Fibroblast of lung (primary cell): Measurements from ENCODE around the gene RBMS2. TPM values are rescaled to one million over a fixed set of nuclear protein-coding genes. Genes with fewer than 3 reads are reported as not detected.

Source experiments
- DNase-seq, 2 donors: peaks; one replicate each; pipeline versions ENCODE4 v3.0.0 to v3.0.0-alpha.2; 2010; ENCODE audit warnings: low read depth in 2 of 2
- H2AFZ ChIP-seq: 2 replicates; pipeline ENCODE4 v1.5.1; 2012; ENCODE audit warnings: low read length, control low read depth, inconsistent platforms
- H3K27ac ChIP-seq: 2 replicates; pipeline ENCODE4 v1.5.1; 2011; ENCODE audit warnings: low read length, control low read depth; ENCODE audit not compliant: insufficient read depth
- H3K27me3 ChIP-seq: 2 replicates; pipeline ENCODE4 v1.5.1; 2011; ENCODE audit warnings: mild to moderate bottlenecking, low read length; ENCODE audit not compliant: control insufficient read depth, insufficient read depth
- H3K36me3 ChIP-seq: 2 replicates; pipeline ENCODE4 v1.5.1; 2011; ENCODE audit warnings: low read length; ENCODE audit not compliant: control insufficient read depth, insufficient read depth
- H3K4me1 ChIP-seq: 2 replicates; pipeline ENCODE4 v1.5.1; 2011; ENCODE audit warnings: low read length; ENCODE audit not compliant: control insufficient read depth, insufficient read depth; ENCODE audit errors: extremely low read depth
- H3K4me2 ChIP-seq: 2 replicates; pipeline ENCODE4 v1.5.1; 2011; ENCODE audit warnings: low read length, control low read depth; ENCODE audit not compliant: insufficient read depth; ENCODE audit errors: extremely low read depth
- H3K4me3 ChIP-seq, 4 experiments: fragments of 200-600 bp in 1 of 4; sonication (generic) in 1 of 4; replicated peaks in 1 of 4; 2 replicates each; pipeline ENCODE4 v1.5.1; 2011 to 2016; ENCODE audit warnings: low read length in 4 of 4, low read depth in 3 of 4, mild to moderate bottlenecking in 3 of 4, control low read depth in 2 of 4, inconsistent platforms in 1 of 4, mixed read lengths in 1 of 4; ENCODE audit not compliant: insufficient read depth in 1 of 4; ENCODE audit errors: control extremely low read depth in 1 of 4
- H3K79me2 ChIP-seq: 2 replicates; pipeline ENCODE4 v1.5.1; 2012; ENCODE audit warnings: mild to moderate bottlenecking, low read length, inconsistent platforms; ENCODE audit not compliant: control insufficient read depth, insufficient read depth
- H3K9ac ChIP-seq: 2 replicates; pipeline ENCODE4 v1.5.1; 2011; ENCODE audit warnings: mild to moderate bottlenecking, low read length, control low read depth; ENCODE audit not compliant: insufficient read depth
- H3K9me3 ChIP-seq: 2 replicates; pipeline ENCODE4 v1.5.1; 2012; ENCODE audit warnings: low read depth, low read length; ENCODE audit not compliant: control insufficient read depth, insufficient read depth
- H4K20me1 ChIP-seq: 2 replicates; pipeline ENCODE4 v1.5.1; 2011; ENCODE audit warnings: low read length; ENCODE audit not compliant: control insufficient read depth, insufficient read depth; ENCODE audit errors: extremely low read depth
- EZH2 ChIP-seq: IDR thresholded peaks from 2 replicates; pipeline ENCODE4 v1.5.1; 2012; ENCODE audit warnings: low read length, control low read depth, mild to moderate bottlenecking; ENCODE audit errors: missing control alignments
- polyA plus RNA-seq, 2 donors: library from polyadenylated mRNA; depleted of rRNA in 1 of 2; stranded (reverse) in 1 of 2; unstranded in 1 of 2; fragments of >200 nt; gene quantifications; 2 replicates each; pipeline ENCODE4 v1.2.1, GENCODE V29; 2011 to 2012; ENCODE audit warnings: missing spikeins in 1 of 2
- total RNA-seq: library from RNA; depleted of rRNA; stranded (reverse); fragments of >200 nt; gene quantifications from 2 replicates; pipeline ENCODE4 v1.2.1, GENCODE V29; 2014
- TF ChIP-seq, protein P1 (sequence below), 2 donors: IDR thresholded peaks in 1 of 2; conservative IDR thresholded peaks in 1 of 2; 1 replicate in 1 of 2; 2 replicates in 1 of 2; pipeline ENCODE4 v1.5.1; 2011 to 2012; ENCODE audit warnings: low read length in 2 of 2, control low read depth in 1 of 2, inconsistent platforms in 1 of 2, low read depth in 1 of 2, mild to moderate bottlenecking in 1 of 2

The RBMS2 gene
- total and polyA plus RNA-seq, 2 donors (not counting 1 experiment from before 2014, with no cell fraction given) = 23.1 to 66.9 TPM

DNA sequence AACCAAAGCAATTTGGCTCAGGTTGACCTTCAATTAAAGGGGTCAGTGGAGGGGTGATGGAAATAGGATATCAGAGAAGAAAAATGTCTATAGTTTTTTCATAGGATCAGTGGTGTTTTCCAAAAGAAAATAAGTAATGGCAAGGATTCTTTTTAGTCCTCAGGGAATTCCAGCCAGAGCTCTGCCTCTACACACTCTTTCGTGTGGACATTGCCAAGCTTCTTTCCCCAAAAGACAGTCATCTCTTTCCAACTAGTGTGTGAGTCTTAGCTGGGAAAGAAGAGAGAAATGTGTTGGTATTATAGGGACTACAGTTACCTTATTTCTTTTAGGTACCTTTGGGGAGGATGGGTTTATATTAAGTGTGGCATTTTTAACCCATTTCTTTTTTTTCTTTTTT is 46.5 kb downstream of the RBMS2 start:
- Histone ChIP-seq H3K79me2 (no peaks in the 10 kb centered on the region), H3K4me1 (peaks cover 5% of the 10 kb centered on the region), H3K36me3 (peaks cover 9% of the 10 kb centered on the region), H3K4me3 (no peak overlapping the region), H3K27ac (no peak overlapping the region), H2AFZ (no peak overlapping the region), H3K4me2 (no peak overlapping the region), H3K9me3 (no peaks in the 10 kb centered on the region), H3K27me3 (no peaks in the 10 kb centered on the region), H4K20me1 (no peaks in the 10 kb centered on the region), H3K9ac (no peak overlapping the region)
- no peak for DNase-seq
- TF ChIP-seq, protein P1, sequence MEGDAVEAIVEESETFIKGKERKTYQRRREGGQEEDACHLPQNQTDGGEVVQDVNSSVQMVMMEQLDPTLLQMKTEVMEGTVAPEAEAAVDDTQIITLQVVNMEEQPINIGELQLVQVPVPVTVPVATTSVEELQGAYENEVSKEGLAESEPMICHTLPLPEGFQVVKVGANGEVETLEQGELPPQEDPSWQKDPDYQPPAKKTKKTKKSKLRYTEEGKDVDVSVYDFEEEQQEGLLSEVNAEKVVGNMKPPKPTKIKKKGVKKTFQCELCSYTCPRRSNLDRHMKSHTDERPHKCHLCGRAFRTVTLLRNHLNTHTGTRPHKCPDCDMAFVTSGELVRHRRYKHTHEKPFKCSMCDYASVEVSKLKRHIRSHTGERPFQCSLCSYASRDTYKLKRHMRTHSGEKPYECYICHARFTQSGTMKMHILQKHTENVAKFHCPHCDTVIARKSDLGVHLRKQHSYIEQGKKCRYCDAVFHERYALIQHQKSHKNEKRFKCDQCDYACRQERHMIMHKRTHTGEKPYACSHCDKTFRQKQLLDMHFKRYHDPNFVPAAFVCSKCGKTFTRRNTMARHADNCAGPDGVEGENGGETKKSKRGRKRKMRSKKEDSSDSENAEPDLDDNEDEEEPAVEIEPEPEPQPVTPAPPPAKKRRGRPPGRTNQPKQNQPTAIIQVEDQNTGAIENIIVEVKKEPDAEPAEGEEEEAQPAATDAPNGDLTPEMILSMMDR (conservative IDR thresholded peaks at IDR 0.05 in 1 of 2, IDR thresholded peaks at IDR 0.05 in 1 of 2; ENCODE audit: low read depth in 1 of 2, low read length in 2 of 2) = no peak
- TF ChIP-seq EZH2 = no peak

DNA sequence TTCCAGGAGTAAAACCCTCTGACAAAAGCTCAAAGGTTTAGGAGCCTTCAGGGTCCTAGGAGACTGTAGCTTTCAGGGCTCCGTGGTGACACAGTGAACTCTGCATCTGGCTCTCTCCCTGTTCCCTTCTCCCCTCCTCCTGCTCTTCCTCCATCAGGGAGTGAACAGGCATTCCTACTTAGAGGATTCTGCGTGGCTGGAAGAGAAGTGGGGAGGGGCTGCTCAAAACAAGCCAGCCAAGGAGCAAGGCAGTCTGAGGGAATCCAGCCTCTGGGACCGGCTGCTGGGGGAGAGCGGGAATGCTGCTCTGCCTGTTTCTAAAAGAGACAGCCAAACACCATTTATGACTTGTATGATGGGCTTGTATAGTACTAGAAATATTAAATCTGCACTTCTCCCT is 49.5 kb downstream of the RBMS2 start:
- no peak for DNase-seq

DNA sequence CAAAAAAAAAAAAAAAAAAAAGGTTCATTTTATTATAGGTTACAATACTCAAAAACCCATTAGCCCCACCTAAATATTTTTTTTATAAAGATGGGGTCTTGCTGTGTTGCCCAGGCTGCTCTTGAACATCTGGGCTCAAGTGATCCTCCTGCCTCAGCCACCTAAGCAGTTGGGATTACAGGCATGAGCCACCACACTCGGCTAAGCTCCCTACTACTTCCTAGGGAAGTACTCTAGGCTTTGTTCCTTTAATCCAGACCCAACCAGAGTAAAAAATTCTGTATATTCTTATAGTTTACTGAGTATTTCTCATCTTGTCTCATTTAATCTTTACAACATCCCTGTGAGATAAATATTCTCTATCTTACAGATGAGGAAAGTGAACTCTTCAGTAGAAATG is 50.7 kb downstream of the RBMS2 start:
- no peak overlapping the region for H3K9ac ChIP-seq
- no peaks in the 10 kb centered on the region for H3K9me3 ChIP-seq
- H3K4me2 ChIP-seq = no peak overlapping the region
- H3K27ac ChIP-seq = no peak overlapping the region
- no peak overlapping the region for H2AFZ ChIP-seq
- no peak overlapping the region for H3K4me3 ChIP-seq
- H3K36me3 ChIP-seq = peaks cover 7% of the 10 kb centered on the region
- H3K27me3 ChIP-seq = no peaks in the 10 kb centered on the region
- H4K20me1 ChIP-seq = no peaks in the 10 kb centered on the region
- no peaks in the 10 kb centered on the region for H3K4me1 ChIP-seq
- H3K79me2 ChIP-seq = no peaks in the 10 kb centered on the region
- TF ChIP-seq, protein P1 (conservative IDR thresholded peaks at IDR 0.05 in 1 of 2, IDR thresholded peaks at IDR 0.05 in 1 of 2; ENCODE audit: low read depth in 1 of 2, low read length in 2 of 2) = no peak
- no peak for TF ChIP-seq EZH2
- no peak for DNase-seq

More for the DNA sequence above, 49.5 kb downstream of the RBMS2 start:
- Histone ChIP-seq H3K27ac (no peak overlapping the region), H2AFZ (no peak overlapping the region), H3K27me3 (no peaks in the 10 kb centered on the region), H3K9me3 (no peaks in the 10 kb centered on the region), H4K20me1 (no peaks in the 10 kb centered on the region), H3K9ac (no peak overlapping the region), H3K36me3 (peaks cover 7% of the 10 kb centered on the region), H3K79me2 (no peaks in the 10 kb centered on the region), H3K4me1 (no peaks in the 10 kb centered on the region), H3K4me2 (no peak overlapping the region), H3K4me3 (no peak overlapping the region)
- TF ChIP-seq, protein P1 (conservative IDR thresholded peaks at IDR 0.05 in 1 of 2, IDR thresholded peaks at IDR 0.05 in 1 of 2; ENCODE audit: low read depth in 1 of 2, low read length in 2 of 2) = no peak
- TF ChIP-seq EZH2 = no peak
